Tibial nerve (tissue), 4 donors: ENCODE measurements around the gene RBM33. TPM values are rescaled to one million over a fixed set of nuclear protein-coding genes. Genes with fewer than 3 reads are reported as not detected.
A peak's percentile ranks its signal among the peaks of the same experiment; 100 is the strongest.

Experiments
- DNase-seq, 2 donors: peaks; one replicate each; pipeline ENCODE4 v3.0.0-alpha.2; 2019; ENCODE audit warnings: low spot score in 2 of 2
- H3K27ac ChIP-seq, 4 donors: fragments of 200-600 bp; sonication (generic) in 3 of 4; one replicate each; pipeline ENCODE4 v1.5.1; 2017 to 2019; ENCODE audit warnings: mild to moderate bottlenecking in 1 of 4
- H3K27me3 ChIP-seq, 2 donors: fragments of 200-600 bp; sonication (generic) in 1 of 2; one replicate each; pipeline versions ENCODE4 v1.5.1 to v1.6.0; 2017 to 2019
- H3K36me3 ChIP-seq, 3 donors: fragments of 200-600 bp; sonication (generic); one replicate each; pipeline ENCODE4 v1.5.1; 2018 to 2019
- H3K4me1 ChIP-seq, 4 donors: fragments of 200-600 bp; sonication (generic) in 3 of 4; one replicate each; pipeline ENCODE4 v1.5.1; 2017 to 2019
- H3K4me3 ChIP-seq, 4 donors: fragments of 200-600 bp; sonication (generic) in 3 of 4; one replicate each; pipeline ENCODE4 v1.5.1; 2017 to 2019; ENCODE audit warnings: mild to moderate bottlenecking in 1 of 4, moderate library complexity in 1 of 4
- H3K9me3 ChIP-seq, 4 donors: fragments of 200-600 bp; sonication (generic) in 3 of 4; one replicate each; pipeline ENCODE4 v1.5.1; 2017 to 2019
- CTCF ChIP-seq, 5 experiments: fragments of 200-600 bp in 3 of 5; fragments of 450-650 bp in 2 of 5; sonication (generic) in 3 of 5; IDR thresholded peaks; one replicate each; pipeline ENCODE4 v1.5.1; 2016 to 2019; ENCODE audit warnings: antibody characterized with exemption in 5 of 5, mild to moderate bottlenecking in 3 of 5, moderate library complexity in 2 of 5
- EP300 ChIP-seq, 2 donors: sonication (generic); formaldehyde crosslinking; IDR thresholded peaks; one replicate each; pipeline ENCODE4 v1.6.1; 2017; ENCODE audit warnings: antibody characterized with exemption in 2 of 2, mild to moderate bottlenecking in 1 of 2
- POLR2A ChIP-seq, 2 donors: fragments of 450-650 bp; IDR thresholded peaks; one replicate each; pipeline ENCODE4 v1.6.1; 2017; ENCODE audit warnings: antibody characterized with exemption in 2 of 2, mild to moderate bottlenecking in 2 of 2, moderate library complexity in 2 of 2
- WGBS, 2 donors: methylation state at CpG; one replicate each; pipeline ENCODE4 v1.1.5; 2018; 5-methylcytosine and 5-hydroxymethylcytosine counted together
- total RNA-seq, 4 donors: library from RNA; depleted of rRNA; stranded (reverse); fragments of >200 nt; gene quantifications; one replicate each; pipeline ENCODE4 v1.1.0, GENCODE V29; 2016

The RBM33 gene
- total RNA-seq, 4 donors from 2014 or later: 85.0 to 92.4 (median 88.3) TPM

- TF ChIP-seq POLR2A (IDR thresholded peaks at IDR 0.05): no peak
- no peak for TF ChIP-seq CTCF (IDR thresholded peaks at IDR 0.05)
- TF ChIP-seq EP300 (IDR thresholded peaks at IDR 0.05): no peak
- Histone ChIP-seq H3K4me1 (peaks cover 0 to 78% (median 32%) of the 10 kb centered on the region in 4 donors), H3K4me3 (peak overlapping the region; percentile 15 to 46 (median 37)), H3K36me3 (no peaks in the 10 kb centered on the region), H3K27ac (peak overlapping the region; percentile 48 to 78 (median 69)), H3K9me3 (no peaks in the 10 kb centered on the region), H3K27me3 (peaks cover 0 to 92% of the 10 kb centered on the region in 2 donors)
- DNase-seq: no peak
- 0 to 1% methylated on average over 20 to 48 of the region's 64 CpGs for WGBS, 2 donors
These were observed 164.3 kb downstream of the RBM33 start for GRCh38 chr7:155808549-155809331.

- peaks cover 0 to 93% of the 10 kb centered on the region in 2 donors for H3K27me3 ChIP-seq
- TF ChIP-seq POLR2A (IDR thresholded peaks at IDR 0.05): no peak
- H3K27ac ChIP-seq: peak overlapping the region; percentile 40 to 78 (median 69)
- no peak for DNase-seq
- WGBS, 2 donors: 1 to 4% methylated on average over 29 to 34 of the region's 43 CpGs
- peak overlapping the region; percentile 31 to 46 (median 37) for H3K4me3 ChIP-seq
- H3K36me3 ChIP-seq: no peaks in the 10 kb centered on the region
- no peaks in the 10 kb centered on the region for H3K9me3 ChIP-seq
- peaks cover 0 to 71% (median 27%) of the 10 kb centered on the region in 4 donors for H3K4me1 ChIP-seq
These were observed 165.0 kb downstream of the RBM33 start for GRCh38 chr7:155809332-155809946.

- WGBS, 2 donors: 0 to 2% methylated on average over 33 to 46 of the region's 69 CpGs
- peak overlapping the region; percentile 40 to 78 (median 73) for H3K27ac ChIP-seq
- H3K36me3 ChIP-seq: no peaks in the 10 kb centered on the region
- no peaks in the 10 kb centered on the region for H3K9me3 ChIP-seq
- H3K4me1 ChIP-seq: peaks cover 0 to 64% (median 20%) of the 10 kb centered on the region in 4 donors
- no peak for TF ChIP-seq CTCF (IDR thresholded peaks at IDR 0.05)
- TF ChIP-seq EP300 (IDR thresholded peaks at IDR 0.05): peak in 1 of 2 donors; percentile 39
- TF ChIP-seq POLR2A (IDR thresholded peaks at IDR 0.05): no peak
- peaks cover 0 to 94% of the 10 kb centered on the region in 2 donors for H3K27me3 ChIP-seq
- DNase-seq: no peak
- H3K4me3 ChIP-seq: peak overlapping the region; percentile 31 to 46 (median 40)
These were observed 165.7 kb downstream of the RBM33 start for GRCh38 chr7:155809947-155810769.

GRCh38 chr7:155810770-155811559 lies 166.5 kb downstream of the RBM33 start:
- Histone ChIP-seq H3K27me3 (peaks cover 0 to 94% of the 10 kb centered on the region in 2 donors), H3K4me3 (peak overlapping the region; percentile 31 to 46 (median 40)), H3K4me1 (peaks cover 0 to 60% (median 13%) of the 10 kb centered on the region in 4 donors), H3K9me3 (no peaks in the 10 kb centered on the region), H3K27ac (peak overlapping the region; percentile 40 to 78 (median 73)), H3K36me3 (no peaks in the 10 kb centered on the region)
- DNase-seq: no peak
- WGBS, 2 donors: 0 to 3% methylated on average over 21 of the region's 21 CpGs
- TF ChIP-seq POLR2A (IDR thresholded peaks at IDR 0.05): no peak
- no peak for TF ChIP-seq EP300 (IDR thresholded peaks at IDR 0.05)
- no peak for TF ChIP-seq CTCF (IDR thresholded peaks at IDR 0.05)

GRCh38 chr7:155811560-155811894 lies 167.1 kb downstream of the RBM33 start:
- peak overlapping the region in 3 of 4 donors; percentile 21 to 78 (median 73) for H3K27ac ChIP-seq
- H3K36me3 ChIP-seq: no peaks in the 10 kb centered on the region
- DNase-seq: no peak
- H3K4me3 ChIP-seq: peak overlapping the region; percentile 31 to 46 (median 40)
- H3K4me1 ChIP-seq: peaks cover 0 to 55% (median 9%) of the 10 kb centered on the region in 4 donors
- no peaks in the 10 kb centered on the region for H3K9me3 ChIP-seq
- H3K27me3 ChIP-seq: peaks cover 0 to 91% of the 10 kb centered on the region in 2 donors
- WGBS, 2 donors: 1% methylated on average over 9 to 13 of the region's 13 CpGs
- TF ChIP-seq CTCF (IDR thresholded peaks at IDR 0.05) (no peak), EP300 (IDR thresholded peaks at IDR 0.05) (no peak), POLR2A (IDR thresholded peaks at IDR 0.05) (no peak)
